Measurements from ENCODE around the gene TBK1. TPM values are rescaled to one million over a fixed set of nuclear protein-coding genes. Genes with fewer than 3 reads are reported as not detected.

The TBK1 gene
- polyA plus RNA-seq, 2 of the 4 experiments (the other 2 are of a cell fraction): 29.3 to 52.5 TPM

DNA sequence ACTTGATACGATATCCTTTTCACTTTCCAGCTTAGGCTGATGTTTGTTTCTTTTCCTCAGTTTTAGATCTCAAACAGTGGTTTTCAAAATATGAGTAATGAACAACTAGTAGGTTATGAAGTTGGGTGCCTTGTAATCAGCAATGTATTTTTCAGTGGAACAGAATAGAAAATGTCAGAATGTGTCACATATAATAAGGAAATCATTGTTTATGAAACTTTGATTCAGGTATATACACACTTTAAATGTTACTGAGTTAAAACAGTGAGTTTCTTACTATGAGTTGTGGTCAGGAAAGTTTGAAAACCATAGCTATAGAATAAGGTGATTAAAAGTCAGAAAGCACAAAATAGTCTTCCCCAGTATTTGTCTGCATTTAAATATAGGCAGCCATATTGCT is 39.8 kb downstream of the TBK1 start:
- Histone ChIP-seq H3K4me3 (no peak overlapping the region), H3K4me2 (no peak overlapping the region), H3K9me3 (no peaks in the 10 kb centered on the region), H3K4me1 (no peaks in the 10 kb centered on the region), H3K27ac (no peak overlapping the region)
- DNase-seq (ENCODE audit: low read depth in 1 of 2, low spot score in 1 of 2) (no peak), FAIRE-seq (peak; percentile 23), ATAC-seq (no peak)
- ChIA-PET POLR2A (no interaction called here), CTCF (interaction anchor here (1.6 kb wide), 1 partner anchor 42 kb away, joined by 5 read pairs; no protein-coding TSS in a partner anchor)
- no peak for TF ChIP-seq KDM5A (IDR thresholded peaks at IDR 0.05)
- TF ChIP-seq MYC (IDR thresholded peaks at IDR 0.05; ENCODE audit: borderline replicate concordance, low read length): no peak
- TF ChIP-seq, protein P1, sequence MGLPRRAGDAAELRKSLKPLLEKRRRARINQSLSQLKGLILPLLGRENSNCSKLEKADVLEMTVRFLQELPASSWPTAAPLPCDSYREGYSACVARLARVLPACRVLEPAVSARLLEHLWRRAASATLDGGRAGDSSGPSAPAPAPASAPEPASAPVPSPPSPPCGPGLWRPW (IDR thresholded peaks at IDR 0.05): no peak
- TF ChIP-seq CEBPB (IDR thresholded peaks at IDR 0.05): no peak
- no peak for TF ChIP-seq TFCP2L1 (CRISPR knock-in tag; IDR thresholded peaks at IDR 0.05)
- TF ChIP-seq MAZ (IDR thresholded peaks at IDR 0.05; ENCODE audit: borderline replicate concordance, low read depth, low read length): no peak
- TF ChIP-seq, protein P2, sequence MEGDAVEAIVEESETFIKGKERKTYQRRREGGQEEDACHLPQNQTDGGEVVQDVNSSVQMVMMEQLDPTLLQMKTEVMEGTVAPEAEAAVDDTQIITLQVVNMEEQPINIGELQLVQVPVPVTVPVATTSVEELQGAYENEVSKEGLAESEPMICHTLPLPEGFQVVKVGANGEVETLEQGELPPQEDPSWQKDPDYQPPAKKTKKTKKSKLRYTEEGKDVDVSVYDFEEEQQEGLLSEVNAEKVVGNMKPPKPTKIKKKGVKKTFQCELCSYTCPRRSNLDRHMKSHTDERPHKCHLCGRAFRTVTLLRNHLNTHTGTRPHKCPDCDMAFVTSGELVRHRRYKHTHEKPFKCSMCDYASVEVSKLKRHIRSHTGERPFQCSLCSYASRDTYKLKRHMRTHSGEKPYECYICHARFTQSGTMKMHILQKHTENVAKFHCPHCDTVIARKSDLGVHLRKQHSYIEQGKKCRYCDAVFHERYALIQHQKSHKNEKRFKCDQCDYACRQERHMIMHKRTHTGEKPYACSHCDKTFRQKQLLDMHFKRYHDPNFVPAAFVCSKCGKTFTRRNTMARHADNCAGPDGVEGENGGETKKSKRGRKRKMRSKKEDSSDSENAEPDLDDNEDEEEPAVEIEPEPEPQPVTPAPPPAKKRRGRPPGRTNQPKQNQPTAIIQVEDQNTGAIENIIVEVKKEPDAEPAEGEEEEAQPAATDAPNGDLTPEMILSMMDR (IDR thresholded peaks at IDR 0.05): no peak
- no peak for TF ChIP-seq ZSCAN20 (CRISPR knock-in tag; IDR thresholded peaks at IDR 0.05)
- no peak for TF ChIP-seq PBX3 (IDR thresholded peaks at IDR 0.05)
- 97% methylated on average over 1 of the region's 1 CpG for WGBS (ENCODE audit: missing lambda C conversion rate)

DNA sequence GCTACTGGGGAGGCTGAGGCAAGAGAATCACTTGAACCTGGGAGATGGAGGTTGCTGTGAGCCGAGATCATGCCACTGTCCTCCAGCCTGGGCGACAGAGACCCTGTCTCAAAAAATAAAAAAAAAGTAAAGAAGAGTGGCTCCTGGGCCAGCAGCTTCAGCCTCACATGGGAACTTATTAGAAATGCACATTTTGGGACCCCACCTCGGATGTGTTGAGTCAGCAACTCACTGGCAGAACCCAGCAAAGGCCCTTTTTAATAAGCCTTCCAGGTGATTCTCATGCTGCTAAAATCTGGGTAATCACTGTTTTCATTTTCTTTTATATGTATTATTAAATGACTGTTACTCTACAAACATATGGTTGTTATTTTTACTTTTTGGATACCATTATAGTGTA is 41.6 kb downstream of the TBK1 start:
- H3K9me3 ChIP-seq: no peaks in the 10 kb centered on the region
- DNase-seq (ENCODE audit: low read depth in 1 of 2, low spot score in 1 of 2) (no peak), ATAC-seq (no peak), FAIRE-seq (no peak)
- no peak overlapping the region for H3K4me2 ChIP-seq
- no peaks in the 10 kb centered on the region for H3K4me1 ChIP-seq
- TF ChIP-seq MAFK (IDR thresholded peaks at IDR 0.05; ENCODE audit: partially characterized antibody) (peak; percentile 25), MAX (IDR thresholded peaks at IDR 0.05) (no peak)
- H3K27ac ChIP-seq: no peak overlapping the region
- CTCF ChIA-PET: no interaction called here
- POLR2A ChIA-PET: no interaction called here
- 89% methylated on average over 3 of the region's 3 CpGs for WGBS (ENCODE audit: missing lambda C conversion rate)
- no peak overlapping the region for H3K4me3 ChIP-seq

DNA sequence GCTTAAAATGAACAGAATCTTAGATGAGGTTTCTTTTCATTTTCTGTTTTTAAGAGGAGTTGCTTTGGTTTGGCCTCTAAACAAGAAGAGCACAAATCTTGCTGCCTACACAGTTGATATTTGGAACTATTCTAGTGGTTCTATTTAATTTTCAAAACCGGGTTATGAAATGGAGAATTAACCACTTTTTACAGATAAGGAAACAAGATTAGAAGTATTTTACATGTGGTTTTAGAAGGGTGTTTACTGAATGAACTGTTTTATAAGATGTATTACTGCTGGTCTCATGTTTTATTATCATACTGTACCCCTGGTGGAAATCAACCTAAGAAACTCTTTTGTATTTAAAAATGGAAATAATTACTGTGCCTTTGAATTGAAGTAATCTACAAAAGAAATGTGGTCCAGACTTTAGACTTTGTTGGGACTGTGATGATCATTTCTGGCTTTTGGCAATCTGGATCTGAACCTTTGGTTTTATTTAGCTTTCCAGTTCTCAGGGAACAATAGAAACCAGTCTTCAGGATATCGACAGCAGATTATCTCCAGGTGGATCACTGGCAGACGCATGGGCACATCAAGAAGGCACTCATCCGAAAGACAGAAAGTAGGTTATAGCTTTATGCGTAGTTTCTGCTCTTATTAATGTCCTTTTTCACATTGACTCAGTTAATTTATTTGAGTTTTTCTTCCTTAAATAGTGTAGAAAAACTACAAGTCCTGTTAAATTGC is 43.2 kb downstream of the TBK1 start:
- ChIA-PET POLR2A (no interaction called here), CTCF (interaction anchor here (0.7 to 1.5 kb wide), 7 partner anchors 39 to 307 kb away, joined by 3 to 5 read pairs (median 3); no protein-coding TSS in a partner anchor)
- no peaks in the 10 kb centered on the region for H3K9me3 ChIP-seq
- H3K4me2 ChIP-seq: no peak overlapping the region
- 95% methylated on average over 5 of the region's 5 CpGs for WGBS (ENCODE audit: missing lambda C conversion rate)
- no peak for TF ChIP-seq CEBPB (IDR thresholded peaks at IDR 0.05)
- TF ChIP-seq POLR2A (IDR thresholded peaks at IDR 0.05; ENCODE audit: low read length): no peak
- no peak for TF ChIP-seq TP53 (CRISPR knock-in tag; IDR thresholded peaks at IDR 0.05)
- no peak for TF ChIP-seq EP300 (IDR thresholded peaks at IDR 0.05)
- TF ChIP-seq HDAC2 (IDR thresholded peaks at IDR 0.05): no peak
- TF ChIP-seq ATOH8 (CRISPR knock-in tag; IDR thresholded peaks at IDR 0.05; ENCODE audit: low read depth): no peak
- no peak for TF ChIP-seq ZNF302 (CRISPR knock-in tag; IDR thresholded peaks at IDR 0.05)
- no peak for TF ChIP-seq FOSB (CRISPR knock-in tag; IDR thresholded peaks at IDR 0.05)
- no peak for TF ChIP-seq JUN (IDR thresholded peaks at IDR 0.05)
- TF ChIP-seq, protein P3, sequence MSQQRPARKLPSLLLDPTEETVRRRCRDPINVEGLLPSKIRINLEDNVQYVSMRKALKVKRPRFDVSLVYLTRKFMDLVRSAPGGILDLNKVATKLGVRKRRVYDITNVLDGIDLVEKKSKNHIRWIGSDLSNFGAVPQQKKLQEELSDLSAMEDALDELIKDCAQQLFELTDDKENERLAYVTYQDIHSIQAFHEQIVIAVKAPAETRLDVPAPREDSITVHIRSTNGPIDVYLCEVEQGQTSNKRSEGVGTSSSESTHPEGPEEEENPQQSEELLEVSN (IDR thresholded peaks at IDR 0.05; ENCODE audit: borderline replicate concordance, low read depth): no peak
- ATAC-seq (no peak), FAIRE-seq (no peak), DNase-seq (ENCODE audit: low read depth in 1 of 2, low spot score in 1 of 2) (no peak)
- no peak overlapping the region for H3K27ac ChIP-seq
- H3K4me3 ChIP-seq: no peak overlapping the region
- no peaks in the 10 kb centered on the region for H3K4me1 ChIP-seq
